GM12878 (cell line): ENCODE results near the gene ABCC2.

Experiments used
- EGR1 ChIP-seq, 2 experiments: IDR thresholded peaks; 1 replicate in 1 of 2; 2 replicates in 1 of 2; pipeline ENCODE4 v1.6.1; 2011 to 2012; ENCODE audit warnings: low read depth in 2 of 2, low read length in 2 of 2, borderline replicate concordance in 1 of 2, mild to moderate bottlenecking in 1 of 2, moderate library complexity in 1 of 2
- EZH2 ChIP-seq: IDR thresholded peaks from 2 replicates; pipeline ENCODE4 v1.6.1; 2012; ENCODE audit warnings: low read depth, mild to moderate bottlenecking, control low read depth, inconsistent platforms, low read length, borderline replicate concordance; ENCODE audit not compliant: control insufficient read depth
- FOS ChIP-seq: IDR thresholded peaks from 3 replicates; pipeline ENCODE4 v1.6.1; 2011; ENCODE audit warnings: borderline replicate concordance; ENCODE audit not compliant: insufficient read length; ENCODE audit errors: extremely low read depth
- HDAC2 ChIP-seq: fragments of 200-600 bp; sonication (generic); IDR thresholded peaks from 2 replicates; pipeline ENCODE4 v1.6.1; 2017
- RAD21 ChIP-seq: IDR thresholded peaks from 2 replicates; pipeline ENCODE4 v1.6.1; 2011; ENCODE audit warnings: mild to moderate bottlenecking, low read depth, low read length, moderate library complexity; ENCODE audit not compliant: insufficient read depth
- TCF7 ChIP-seq: IDR thresholded peaks from 2 replicates; pipeline ENCODE4 v1.6.1; 2014; ENCODE audit warnings: antibody characterized with exemption, borderline replicate concordance
- ZNF384 ChIP-seq: IDR thresholded peaks from 2 replicates; pipeline ENCODE4 v1.6.1; 2012; ENCODE audit warnings: low read depth, mild to moderate bottlenecking, low read length, improper control_type of control experiment, borderline replicate concordance
- ZZZ3 ChIP-seq: IDR thresholded peaks from 2 replicates; pipeline ENCODE4 v1.6.1; 2011; ENCODE audit warnings: low read depth; ENCODE audit not compliant: control insufficient read depth, insufficient read length
- TF ChIP-seq, protein P1 (sequence below): IDR thresholded peaks from 2 replicates; pipeline ENCODE4 v1.6.1; 2011; ENCODE audit warnings: low read depth, low read length, improper control_type of control experiment, borderline replicate concordance
- TF ChIP-seq, protein P2 (sequence below), 3 experiments: IDR thresholded peaks in 2 of 3; conservative IDR thresholded peaks in 1 of 3; 2 replicates each; pipeline ENCODE4 v1.5.1; 2011; ENCODE audit warnings: low read depth in 3 of 3, low read length in 3 of 3, mild to moderate bottlenecking in 3 of 3, control low read depth in 2 of 3, moderate library complexity in 2 of 3, inconsistent platforms in 1 of 3, mixed read lengths in 1 of 3; ENCODE audit not compliant: control insufficient read depth in 2 of 3, insufficient read depth in 1 of 3; ENCODE audit errors: extremely low read depth in 1 of 3
- TF ChIP-seq, protein P3 (sequence below): IDR thresholded peaks from 2 replicates; pipeline ENCODE4 v1.6.1; 2011; ENCODE audit warnings: low read depth, mild to moderate bottlenecking, low read length, moderate library complexity, borderline replicate concordance; ENCODE audit errors: extremely low read depth
- TF ChIP-seq, protein P4 (sequence below): IDR thresholded peaks from 2 replicates; pipeline ENCODE4 v1.6.1; 2012; ENCODE audit warnings: low read depth, low read length, improper control_type of control experiment
- TF ChIP-seq, protein P5 (sequence below): fragments of 450-650 bp; IDR thresholded peaks from 2 replicates; pipeline ENCODE4 v1.6.1; 2016; ENCODE audit warnings: mild to moderate bottlenecking

DNA sequence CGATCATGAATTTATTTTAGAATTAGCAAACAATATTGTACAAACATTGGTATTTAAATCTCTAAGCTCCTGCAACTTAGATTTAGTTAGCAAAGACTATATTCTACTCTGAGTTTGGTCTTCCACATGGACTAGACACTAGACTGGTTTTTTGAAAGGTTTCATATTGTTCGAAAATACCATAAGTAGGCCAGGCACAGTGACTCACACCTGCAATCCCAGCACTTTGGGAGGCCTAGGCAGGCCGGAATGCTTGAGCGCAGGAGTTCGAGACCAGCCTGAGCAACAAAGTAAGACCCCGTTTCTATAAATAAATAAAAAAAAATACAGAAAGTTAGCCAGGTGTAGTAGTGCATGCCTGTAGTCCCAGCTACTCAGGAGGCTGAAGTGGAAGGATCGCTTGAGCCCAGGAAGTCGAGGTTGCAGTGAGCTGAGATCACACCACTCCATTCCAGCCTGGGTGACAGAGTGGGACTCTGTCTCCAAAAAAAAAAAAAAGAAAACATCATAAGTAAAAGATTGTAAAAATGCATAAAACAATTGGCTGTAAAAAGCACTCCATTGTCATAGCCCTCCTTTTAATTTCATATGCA, 73.1 kb downstream of the ABCC2 start:
- TF ChIP-seq EGR1 (IDR thresholded peaks at IDR 0.05; ENCODE audit: borderline replicate concordance in 1 of 2, low read depth in 2 of 2, low read length in 2 of 2) (no peak), EZH2 (no peak), ZNF384 (no peak), RAD21 (no peak), TCF7 (no peak), FOS (no peak), HDAC2 (no peak), ZZZ3 (no peak)
- TF ChIP-seq, protein P1, sequence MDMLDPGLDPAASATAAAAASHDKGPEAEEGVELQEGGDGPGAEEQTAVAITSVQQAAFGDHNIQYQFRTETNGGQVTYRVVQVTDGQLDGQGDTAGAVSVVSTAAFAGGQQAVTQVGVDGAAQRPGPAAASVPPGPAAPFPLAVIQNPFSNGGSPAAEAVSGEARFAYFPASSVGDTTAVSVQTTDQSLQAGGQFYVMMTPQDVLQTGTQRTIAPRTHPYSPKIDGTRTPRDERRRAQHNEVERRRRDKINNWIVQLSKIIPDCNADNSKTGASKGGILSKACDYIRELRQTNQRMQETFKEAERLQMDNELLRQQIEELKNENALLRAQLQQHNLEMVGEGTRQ = no peak
- TF ChIP-seq, protein P2, sequence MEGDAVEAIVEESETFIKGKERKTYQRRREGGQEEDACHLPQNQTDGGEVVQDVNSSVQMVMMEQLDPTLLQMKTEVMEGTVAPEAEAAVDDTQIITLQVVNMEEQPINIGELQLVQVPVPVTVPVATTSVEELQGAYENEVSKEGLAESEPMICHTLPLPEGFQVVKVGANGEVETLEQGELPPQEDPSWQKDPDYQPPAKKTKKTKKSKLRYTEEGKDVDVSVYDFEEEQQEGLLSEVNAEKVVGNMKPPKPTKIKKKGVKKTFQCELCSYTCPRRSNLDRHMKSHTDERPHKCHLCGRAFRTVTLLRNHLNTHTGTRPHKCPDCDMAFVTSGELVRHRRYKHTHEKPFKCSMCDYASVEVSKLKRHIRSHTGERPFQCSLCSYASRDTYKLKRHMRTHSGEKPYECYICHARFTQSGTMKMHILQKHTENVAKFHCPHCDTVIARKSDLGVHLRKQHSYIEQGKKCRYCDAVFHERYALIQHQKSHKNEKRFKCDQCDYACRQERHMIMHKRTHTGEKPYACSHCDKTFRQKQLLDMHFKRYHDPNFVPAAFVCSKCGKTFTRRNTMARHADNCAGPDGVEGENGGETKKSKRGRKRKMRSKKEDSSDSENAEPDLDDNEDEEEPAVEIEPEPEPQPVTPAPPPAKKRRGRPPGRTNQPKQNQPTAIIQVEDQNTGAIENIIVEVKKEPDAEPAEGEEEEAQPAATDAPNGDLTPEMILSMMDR (IDR thresholded peaks at IDR 0.05 in 2 of 3, conservative IDR thresholded peaks at IDR 0.05 in 1 of 3; ENCODE audit: control insufficient read depth in 2 of 3, extremely low read depth in 1 of 3, insufficient read depth in 1 of 3, low read depth in 3 of 3, low read length in 3 of 3) = no peak
- TF ChIP-seq, protein P3, sequence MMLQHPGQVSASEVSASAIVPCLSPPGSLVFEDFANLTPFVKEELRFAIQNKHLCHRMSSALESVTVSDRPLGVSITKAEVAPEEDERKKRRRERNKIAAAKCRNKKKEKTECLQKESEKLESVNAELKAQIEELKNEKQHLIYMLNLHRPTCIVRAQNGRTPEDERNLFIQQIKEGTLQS = no peak
- TF ChIP-seq, protein P4, sequence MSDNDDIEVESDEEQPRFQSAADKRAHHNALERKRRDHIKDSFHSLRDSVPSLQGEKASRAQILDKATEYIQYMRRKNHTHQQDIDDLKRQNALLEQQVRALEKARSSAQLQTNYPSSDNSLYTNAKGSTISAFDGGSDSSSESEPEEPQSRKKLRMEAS = no peak
- TF ChIP-seq, protein P5, sequence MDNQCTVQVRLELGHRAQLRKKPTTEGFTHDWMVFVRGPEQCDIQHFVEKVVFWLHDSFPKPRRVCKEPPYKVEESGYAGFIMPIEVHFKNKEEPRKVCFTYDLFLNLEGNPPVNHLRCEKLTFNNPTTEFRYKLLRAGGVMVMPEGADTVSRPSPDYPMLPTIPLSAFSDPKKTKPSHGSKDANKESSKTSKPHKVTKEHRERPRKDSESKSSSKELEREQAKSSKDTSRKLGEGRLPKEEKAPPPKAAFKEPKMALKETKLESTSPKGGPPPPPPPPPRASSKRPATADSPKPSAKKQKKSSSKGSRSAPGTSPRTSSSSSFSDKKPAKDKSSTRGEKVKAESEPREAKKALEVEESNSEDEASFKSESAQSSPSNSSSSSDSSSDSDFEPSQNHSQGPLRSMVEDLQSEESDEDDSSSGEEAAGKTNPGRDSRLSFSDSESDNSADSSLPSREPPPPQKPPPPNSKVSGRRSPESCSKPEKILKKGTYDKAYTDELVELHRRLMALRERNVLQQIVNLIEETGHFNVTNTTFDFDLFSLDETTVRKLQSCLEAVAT = no peak
